ENCODE data around the gene DHRS13. TPM values are rescaled to one million over a fixed set of nuclear protein-coding genes. Genes with fewer than 3 reads are reported as not detected.

Gene DHRS13, protein sequence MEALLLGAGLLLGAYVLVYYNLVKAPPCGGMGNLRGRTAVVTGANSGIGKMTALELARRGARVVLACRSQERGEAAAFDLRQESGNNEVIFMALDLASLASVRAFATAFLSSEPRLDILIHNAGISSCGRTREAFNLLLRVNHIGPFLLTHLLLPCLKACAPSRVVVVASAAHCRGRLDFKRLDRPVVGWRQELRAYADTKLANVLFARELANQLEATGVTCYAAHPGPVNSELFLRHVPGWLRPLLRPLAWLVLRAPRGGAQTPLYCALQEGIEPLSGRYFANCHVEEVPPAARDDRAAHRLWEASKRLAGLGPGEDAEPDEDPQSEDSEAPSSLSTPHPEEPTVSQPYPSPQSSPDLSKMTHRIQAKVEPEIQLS
- 10 to 100 TPM in 5 of 6 donors, 1 to 10 TPM in 1; 9.4 to 17.3 (median 11.5) TPM for polyA plus RNA-seq (ENCODE audit: low read depth in 6 of 6)

DNA sequence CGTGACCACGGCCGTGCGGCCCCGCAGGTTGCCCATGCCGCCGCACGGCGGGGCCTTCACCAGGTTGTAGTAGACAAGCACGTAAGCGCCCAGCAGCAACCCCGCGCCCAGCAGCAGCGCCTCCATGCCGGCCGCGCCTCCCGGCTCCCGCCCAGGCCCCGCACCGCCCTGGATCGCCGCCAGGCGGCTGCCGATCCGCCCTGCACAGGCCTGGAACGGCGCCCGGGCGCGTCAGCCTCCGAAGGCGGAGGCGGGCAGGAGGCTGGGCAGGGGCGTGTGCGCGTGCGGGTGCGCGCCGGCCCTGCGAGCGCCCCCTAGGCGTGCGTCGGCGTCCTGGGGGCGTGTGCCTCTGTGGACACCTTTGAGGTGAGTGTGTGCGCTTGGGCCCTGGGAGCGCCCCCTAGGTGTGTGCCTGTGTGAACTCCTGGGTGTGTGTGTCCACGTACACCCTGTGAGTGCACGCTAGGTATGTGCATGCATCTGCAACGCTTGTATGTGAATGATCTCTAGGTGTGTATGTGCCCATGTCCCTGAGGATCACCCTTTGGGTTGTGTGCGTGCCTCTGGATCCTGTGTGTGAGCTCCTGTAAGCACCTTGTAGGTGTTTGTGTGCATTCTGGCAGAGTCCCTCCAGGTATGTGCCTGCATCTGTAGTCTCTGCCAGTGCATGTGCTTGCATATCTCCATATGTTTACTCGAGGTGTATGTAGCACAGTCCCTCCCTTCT, at the start of gene DHRS13:
DHRS13 (minus strand) TSS at position 261 of the 727 bp plus-strand sequence; CDS start at position 126, 135 bp downstream.
- Mint-ChIP-seq H3K9me3 (no peaks in the 10 kb centered on the region), H3K4me1 (peaks cover 32 to 38% (median 32%) of the 10 kb centered on the region in 3 donors), H3K27ac (peak within 1 kb of the TSS; percentile 81 to 97 (median 92)), H3K36me3 (peaks cover 0 to 8% of the 10 kb centered on the region in 2 donors), H3K4me3 (peak within 1 kb of the TSS; percentile 79 to 93 (median 88)), H3K27me3 (no peaks in the 10 kb centered on the region)
- DNase-seq, result peak; percentile 96
- ATAC-seq (ENCODE audit: low read depth in 2 of 2), result peak; percentile 86

DNA sequence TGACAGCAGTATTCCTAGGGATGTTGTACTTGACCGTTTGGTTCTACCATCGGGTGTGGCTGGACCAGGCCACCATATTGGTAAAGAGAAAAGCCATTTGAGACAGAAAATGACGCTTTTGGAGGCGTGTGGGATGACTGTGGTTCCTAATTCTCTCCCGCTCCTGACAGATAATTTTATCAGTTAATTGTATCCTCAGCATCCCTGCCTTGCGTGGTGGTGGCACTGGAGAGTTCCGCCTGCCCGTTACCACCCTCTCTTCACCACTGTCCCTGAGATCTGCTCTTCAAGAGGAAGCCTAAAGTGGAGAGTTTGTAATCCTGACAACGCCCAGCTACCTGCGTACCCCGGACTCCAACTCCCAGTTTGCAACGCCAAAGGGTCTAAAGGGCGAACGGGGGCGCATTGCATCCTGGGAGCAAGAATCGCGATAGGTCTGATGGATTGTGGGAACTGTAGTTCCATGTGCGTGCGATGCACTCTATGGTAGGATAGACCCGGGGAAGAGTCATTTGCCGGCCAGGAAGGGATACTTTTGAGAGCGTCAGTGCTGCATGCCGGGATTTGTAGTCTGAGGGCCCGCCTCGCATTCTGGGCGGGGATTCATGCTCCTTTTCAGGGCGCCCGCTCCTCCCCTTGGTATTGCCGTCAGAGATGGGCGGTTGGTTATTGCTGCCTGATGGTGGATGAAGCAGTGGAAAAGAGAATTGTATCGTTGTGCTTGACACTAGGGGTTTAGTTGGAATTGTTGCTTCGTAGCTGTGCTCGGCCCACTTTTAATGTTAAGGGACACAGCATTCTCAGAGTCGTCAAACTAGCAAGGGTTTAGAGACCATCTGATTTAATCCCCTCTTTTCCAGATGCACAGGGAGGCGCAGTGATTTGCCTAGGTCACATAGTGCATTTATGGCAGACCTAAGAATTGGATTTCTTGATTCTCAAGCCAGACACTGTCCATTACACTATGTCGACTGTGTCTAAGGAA, 49.4 kb upstream of the DHRS13 start:
- Mint-ChIP-seq H3K27ac (no peak overlapping the region), H3K4me3 (no peak overlapping the region), H3K36me3 (no peaks in the 10 kb centered on the region), H3K9me3 (no peaks in the 10 kb centered on the region), H3K27me3 (no peaks in the 10 kb centered on the region), H3K4me1 (peaks cover 5 to 20% (median 18%) of the 10 kb centered on the region in 3 donors)
- ATAC-seq (ENCODE audit: low read depth in 2 of 2) (peak; percentile 68 to 73), DNase-seq (peak; percentile 95)

DNA sequence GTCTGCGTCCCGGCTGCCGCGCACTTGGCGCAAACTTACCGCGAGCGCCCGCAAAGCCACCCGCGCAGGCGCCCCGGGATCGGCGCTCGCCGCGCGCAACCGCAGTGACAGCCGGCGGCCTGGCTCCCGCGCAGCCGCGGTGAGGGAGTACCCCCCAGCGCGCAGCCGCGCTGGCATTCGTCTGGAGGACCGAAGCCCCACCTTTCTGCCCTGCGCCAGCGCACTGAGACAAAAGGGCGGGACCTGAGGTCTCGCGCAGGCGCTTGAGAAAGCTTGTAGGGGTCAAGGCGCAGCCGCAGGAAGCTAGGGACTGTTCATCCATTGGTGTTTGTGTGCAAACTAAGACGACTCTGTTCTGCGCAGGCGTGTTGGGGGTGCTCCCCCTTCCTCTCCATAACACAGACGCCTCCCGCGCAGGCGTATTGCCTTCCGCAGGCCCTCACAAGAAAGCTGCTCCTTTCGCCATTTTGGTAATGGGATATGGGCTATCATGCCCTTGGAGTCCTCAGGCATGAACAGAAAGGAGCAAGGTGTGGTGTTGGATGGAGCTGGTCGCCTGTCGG, 48.6 kb upstream of the DHRS13 start, which contains the start of gene PHF12:
PHF12 (minus strand) TSS at position 91 of the 563 bp plus-strand sequence. CDS start 558 bp downstream, outside the sequence.
- H3K27me3 Mint-ChIP-seq, result no peaks in the 10 kb centered on the region

DNA sequence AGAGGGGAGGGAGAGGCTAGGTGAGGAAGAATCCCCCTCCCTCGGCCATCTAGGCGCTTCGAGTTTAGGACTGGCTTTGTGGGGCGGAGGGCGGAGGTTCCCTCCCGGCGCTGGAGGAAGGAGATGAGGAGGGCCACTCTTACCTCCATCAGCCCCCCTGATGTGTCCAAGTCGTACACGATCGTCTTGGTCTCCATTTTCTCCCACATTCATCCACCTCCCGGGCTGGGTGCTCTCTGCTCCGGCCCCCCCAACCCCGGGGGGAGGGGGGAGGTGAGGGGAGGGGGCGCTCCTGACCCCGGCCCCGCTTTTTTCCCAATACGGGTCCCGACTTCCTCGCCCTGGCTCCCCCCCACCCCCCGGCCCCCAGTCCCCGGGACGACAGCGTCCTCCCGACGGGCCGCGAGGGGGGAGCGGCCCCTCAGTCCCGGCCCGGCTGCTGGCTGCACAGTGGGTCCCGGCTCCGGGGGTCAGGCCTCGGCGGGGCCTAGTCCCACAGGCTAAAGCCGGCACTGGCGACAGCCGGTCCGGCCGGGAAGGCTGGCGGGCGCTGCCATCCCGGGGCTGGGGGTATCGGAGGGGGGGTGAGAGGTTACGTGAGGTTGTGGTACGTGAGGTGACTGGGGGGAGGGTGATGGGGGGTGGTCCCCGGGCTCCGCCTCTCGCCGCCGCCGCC, 48.0 kb upstream of the DHRS13 start:
- DNase-seq (no peak), ATAC-seq (ENCODE audit: low read depth in 2 of 2) (peak in 1 of 2 donors; percentile 0)
- no peaks in the 10 kb centered on the region for H3K27me3 Mint-ChIP-seq
- peak overlapping the region in 7 of 8 donors; percentile 95 to 99 (median 97) for H3K4me3 Mint-ChIP-seq
- peak overlapping the region in 5 of 6 donors; percentile 72 to 95 (median 91) for H3K27ac Mint-ChIP-seq
- no peaks in the 10 kb centered on the region for H3K36me3 Mint-ChIP-seq
- H3K4me1 Mint-ChIP-seq, result peaks cover 10 to 33% (median 22%) of the 10 kb centered on the region in 3 donors
- no peaks in the 10 kb centered on the region for H3K9me3 Mint-ChIP-seq

More for the DNA sequence above, 48.6 kb upstream of the DHRS13 start, which contains the start of gene PHF12:
- peak; percentile 100 for DNase-seq
- peak; percentile 61 to 62 for ATAC-seq (ENCODE audit: low read depth in 2 of 2)
- Mint-ChIP-seq H3K27ac (peak within 1 kb of the TSS; percentile 53 to 95 (median 86)), H3K4me3 (peak within 1 kb of the TSS in 7 of 8 donors; percentile 95 to 99 (median 97)), H3K4me1 (peaks cover 5 to 27% (median 18%) of the 10 kb centered on the region in 3 donors), H3K9me3 (no peaks in the 10 kb centered on the region), H3K36me3 (no peaks in the 10 kb centered on the region)

DNA sequence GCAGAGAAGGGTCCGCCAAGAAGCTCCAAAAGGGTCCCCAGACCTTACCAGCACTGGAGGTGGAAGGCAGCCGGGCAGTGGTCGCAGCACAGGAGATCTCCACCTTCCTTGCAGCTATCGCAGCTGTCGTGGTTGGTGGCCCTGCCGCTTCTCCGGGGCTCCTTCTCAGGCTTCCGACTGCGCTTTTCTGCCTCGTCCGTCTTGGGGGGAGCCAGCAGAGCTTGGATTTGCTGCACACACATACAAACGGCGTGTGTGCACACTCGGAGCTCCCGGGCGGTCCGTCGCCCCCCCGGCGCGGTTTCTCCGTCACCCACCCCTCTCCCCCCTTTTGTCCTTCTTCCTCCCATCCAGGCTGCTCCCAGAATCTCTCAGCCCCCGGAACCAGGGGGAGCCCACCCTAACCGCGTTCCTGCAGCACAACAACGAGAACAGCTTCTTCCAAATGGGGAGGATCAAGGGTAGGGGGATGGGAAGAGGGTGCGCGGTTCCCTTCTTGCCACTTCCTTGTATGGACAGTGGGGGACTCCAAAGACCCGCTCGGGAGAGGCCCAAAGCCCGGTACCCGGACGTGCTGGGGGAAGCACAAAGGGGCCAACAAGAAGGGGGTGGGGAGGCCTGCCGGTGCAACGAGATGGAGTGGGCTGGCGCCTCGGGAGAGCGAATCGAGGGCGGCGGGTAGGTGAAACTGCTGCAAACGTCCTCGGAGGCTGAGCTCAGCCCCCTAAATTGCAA, 47.3 kb upstream of the DHRS13 start:
- no peaks in the 10 kb centered on the region for H3K36me3 Mint-ChIP-seq
- DNase-seq, result peak; percentile 47
- H3K4me1 Mint-ChIP-seq, result peaks cover 16 to 40% (median 29%) of the 10 kb centered on the region in 3 donors
- peak overlapping the region in 7 of 8 donors; percentile 95 to 99 (median 97) for H3K4me3 Mint-ChIP-seq
- no peaks in the 10 kb centered on the region for H3K9me3 Mint-ChIP-seq
- no peaks in the 10 kb centered on the region for H3K27me3 Mint-ChIP-seq
- H3K27ac Mint-ChIP-seq, result peak overlapping the region; percentile 53 to 95 (median 86)
- ATAC-seq (ENCODE audit: low read depth in 2 of 2), result no peak

DNA sequence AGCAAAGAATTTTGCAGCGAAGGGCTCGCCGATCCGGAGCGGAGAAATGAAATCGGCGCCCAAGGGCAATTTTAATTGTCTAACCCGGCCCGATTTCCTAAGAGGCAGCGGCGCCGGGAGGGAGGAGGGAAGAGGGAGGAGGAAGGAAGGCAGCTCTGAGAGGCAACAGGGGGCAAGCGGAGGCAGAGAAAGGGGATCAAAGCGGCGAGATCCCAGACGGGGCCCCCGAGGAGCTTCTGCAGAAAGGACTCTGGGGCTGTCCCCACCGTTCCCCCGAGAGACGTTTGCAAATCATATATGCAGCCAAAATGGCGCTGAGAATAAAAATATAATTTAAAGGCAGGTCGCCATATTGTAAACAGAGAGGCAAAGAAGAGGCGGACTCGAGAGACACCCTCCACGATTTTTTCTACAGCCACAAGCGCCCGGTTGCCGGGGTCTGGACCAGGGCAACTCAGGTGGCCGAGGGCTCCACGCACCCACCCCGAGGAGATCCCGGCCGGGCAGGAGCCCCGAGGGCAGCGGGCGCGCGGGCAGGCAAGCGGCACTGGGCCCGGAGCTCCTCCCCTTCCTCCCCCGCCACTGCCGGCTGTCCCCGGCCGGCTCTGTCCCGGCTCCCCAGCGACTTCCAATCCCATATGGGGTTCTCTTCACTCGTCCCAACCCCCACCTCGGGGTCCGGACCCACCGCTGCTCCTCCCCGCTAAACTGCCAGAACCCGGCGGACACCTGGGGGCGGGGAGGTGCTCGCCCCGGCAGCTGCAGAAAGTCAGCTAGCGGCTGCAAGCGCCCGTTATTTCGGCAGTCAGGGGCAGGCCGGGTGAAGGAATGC, 46.5 kb upstream of the DHRS13 start:
- ATAC-seq (ENCODE audit: low read depth in 2 of 2) (peak; percentile 17 to 19), DNase-seq (peak; percentile 84)
- Mint-ChIP-seq H3K27ac (peak overlapping the region; percentile 87 to 96 (median 95)), H3K4me1 (peaks cover 19 to 48% (median 36%) of the 10 kb centered on the region in 3 donors), H3K36me3 (no peaks in the 10 kb centered on the region), H3K9me3 (no peaks in the 10 kb centered on the region), H3K4me3 (peak overlapping the region in 7 of 8 donors; percentile 95 to 99 (median 97)), H3K27me3 (no peaks in the 10 kb centered on the region)

DNA sequence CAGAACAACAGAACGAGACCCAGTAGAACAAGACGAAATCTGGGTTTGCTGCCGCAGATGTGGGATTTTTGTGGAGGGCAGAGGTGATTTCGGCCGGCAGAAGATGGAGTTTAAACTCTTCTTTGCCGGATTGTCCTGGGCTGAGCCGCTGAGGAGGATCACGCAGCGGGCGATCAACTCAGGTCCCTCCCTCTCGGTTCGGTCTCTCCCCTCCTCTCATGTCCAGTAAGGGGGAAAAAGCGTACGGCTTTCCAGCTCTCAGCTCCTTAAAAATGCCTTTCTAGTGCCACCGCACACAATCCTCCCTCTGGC, 46.0 kb upstream of the DHRS13 start:
- no peak for ATAC-seq (ENCODE audit: low read depth in 2 of 2)
- H3K4me3 Mint-ChIP-seq, result peak overlapping the region in 7 of 8 donors; percentile 95 to 99 (median 97)
- no peak for DNase-seq
- no peaks in the 10 kb centered on the region for H3K36me3 Mint-ChIP-seq
- no peaks in the 10 kb centered on the region for H3K27me3 Mint-ChIP-seq
- H3K27ac Mint-ChIP-seq, result peak overlapping the region; percentile 87 to 96 (median 95)
- H3K4me1 Mint-ChIP-seq, result peaks cover 22 to 53% (median 40%) of the 10 kb centered on the region in 3 donors
- H3K9me3 Mint-ChIP-seq, result no peaks in the 10 kb centered on the region

DNA sequence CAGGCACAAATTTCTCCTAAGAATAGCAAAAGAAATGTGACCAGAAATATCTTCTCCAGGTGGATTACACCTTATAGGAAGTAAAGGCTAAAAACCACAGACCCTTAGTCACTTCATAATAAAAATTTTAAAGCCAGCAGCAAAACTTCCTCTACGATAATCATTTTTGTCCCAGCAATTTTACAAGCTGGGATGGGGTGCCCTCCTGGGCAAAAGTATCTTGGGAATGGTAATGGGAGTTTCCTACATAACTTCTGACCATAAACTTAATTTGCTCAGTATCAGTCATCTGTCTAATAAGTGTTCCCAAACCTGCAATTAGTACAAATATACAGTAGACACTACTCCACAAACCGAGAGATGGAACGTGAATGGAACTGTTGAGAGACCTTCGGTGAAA, 45.5 kb upstream of the DHRS13 start:
- DNase-seq (no peak), ATAC-seq (ENCODE audit: low read depth in 2 of 2) (no peak)
- Mint-ChIP-seq H3K9me3 (no peaks in the 10 kb centered on the region), H3K36me3 (no peaks in the 10 kb centered on the region), H3K27me3 (no peaks in the 10 kb centered on the region), H3K27ac (peak overlapping the region; percentile 42 to 96 (median 95)), H3K4me3 (peak overlapping the region in 7 of 8 donors; percentile 95 to 99 (median 97)), H3K4me1 (peaks cover 22 to 58% (median 43%) of the 10 kb centered on the region in 3 donors)

DNA sequence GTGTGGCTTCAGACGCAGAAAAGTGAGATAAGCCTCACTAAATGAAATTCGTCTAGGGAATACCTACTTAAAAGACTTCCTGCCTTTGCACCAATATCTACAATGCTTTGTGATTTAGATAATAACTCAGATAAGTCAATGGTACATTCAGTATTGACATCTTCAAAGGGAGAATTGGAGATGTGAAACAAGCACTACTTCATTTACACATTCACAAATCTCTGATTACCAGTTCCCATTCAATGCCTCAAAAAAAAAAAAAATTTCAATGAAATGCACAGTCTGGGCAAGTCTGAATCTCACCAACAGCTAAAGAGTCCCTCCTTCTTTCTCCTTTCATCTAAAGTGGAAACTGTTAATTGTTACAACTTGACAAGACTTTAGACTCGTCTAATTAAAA, 44.8 kb upstream of the DHRS13 start:
- Mint-ChIP-seq H3K4me1 (peaks cover 22 to 63% (median 49%) of the 10 kb centered on the region in 3 donors), H3K36me3 (no peaks in the 10 kb centered on the region), H3K27me3 (no peaks in the 10 kb centered on the region), H3K9me3 (no peaks in the 10 kb centered on the region), H3K4me3 (peak overlapping the region in 6 of 8 donors; percentile 95 to 99 (median 98)), H3K27ac (peak overlapping the region in 3 of 6 donors; percentile 28 to 95 (median 94))
- ATAC-seq (ENCODE audit: low read depth in 2 of 2), result no peak
- no peak for DNase-seq

DNA sequence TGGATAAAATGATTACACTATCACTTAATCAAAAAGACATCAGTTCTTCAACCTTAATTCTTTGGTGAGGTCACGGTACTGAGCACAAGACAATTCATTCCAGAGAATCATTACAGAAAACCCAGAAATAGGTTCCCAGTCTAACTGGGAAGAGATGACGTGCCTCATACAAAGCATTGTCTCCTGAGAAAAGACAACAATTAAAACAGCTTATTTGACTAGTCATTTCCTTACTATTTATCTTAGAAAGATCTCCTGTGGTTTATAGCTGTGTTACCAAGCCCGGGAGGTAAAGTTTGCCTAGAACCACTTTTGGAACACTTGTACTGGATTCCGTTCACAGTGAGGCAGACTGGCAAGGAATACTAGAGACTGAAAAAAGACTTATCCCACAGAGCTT, 43.4 kb upstream of the DHRS13 start:
- no peak for DNase-seq
- ATAC-seq (ENCODE audit: low read depth in 2 of 2), result no peak
- no peaks in the 10 kb centered on the region for H3K27me3 Mint-ChIP-seq

More for the DNA sequence above, 43.4 kb upstream of the DHRS13 start:
- H3K27ac Mint-ChIP-seq, result peak overlapping the region in 3 of 6 donors; percentile 39 to 76 (median 51)
- H3K4me3 Mint-ChIP-seq, result peak overlapping the region in 5 of 8 donors; percentile 0 to 76 (median 39)
- no peaks in the 10 kb centered on the region for H3K9me3 Mint-ChIP-seq
- H3K4me1 Mint-ChIP-seq, result peaks cover 29 to 72% (median 58%) of the 10 kb centered on the region in 3 donors
- H3K36me3 Mint-ChIP-seq, result no peaks in the 10 kb centered on the region
